Measurements from ENCODE around the gene PITX2. TPM values are rescaled to one million over a fixed set of nuclear protein-coding genes. Genes with fewer than 3 reads are reported as not detected.

PITX2 gene
- total and polyA plus RNA-seq, 2 of the 8 experiments (the other 6 are each of a cell fraction or from before 2014, with no cell fraction given): 0.09 to 0.67 TPM

DNA sequence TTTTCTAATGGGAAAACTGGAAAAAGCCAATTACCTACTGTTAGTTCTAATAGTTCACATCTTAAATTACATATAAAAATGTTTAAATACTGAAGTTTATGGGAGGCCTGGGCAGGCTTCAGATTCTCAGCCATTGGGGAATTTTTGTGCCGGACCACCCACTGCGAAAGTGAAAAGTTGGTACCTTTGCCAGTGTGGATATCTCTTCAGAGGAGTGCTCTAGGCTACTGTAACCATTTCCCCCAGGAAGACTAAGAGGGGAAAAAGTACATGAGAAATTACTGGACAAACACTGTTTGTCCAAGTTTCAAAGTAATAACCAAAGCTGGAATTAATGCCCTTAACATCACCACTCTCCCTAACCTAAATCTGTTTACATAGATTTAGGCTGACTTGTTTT, 20.8 kb downstream of the PITX2 start:
- Histone ChIP-seq H3K27ac (ENCODE audit: low read depth, low read length) (no peak overlapping the region), H2BK20ac (ENCODE audit: low read length) (no peak overlapping the region), H3K4me2 (ENCODE audit: insufficient read depth in 1 of 2, low read depth in 2 of 2, low read length in 2 of 2) (no peak overlapping the region), H4K8ac (ENCODE audit: extremely low read depth, insufficient read depth, low read length) (no peak overlapping the region), H2BK12ac (ENCODE audit: low read depth, low read length) (no peak overlapping the region), H3K14ac (ENCODE audit: insufficient read length) (no peak overlapping the region), H3K4me1 (replicated peaks in 1 of 4; ENCODE audit: control insufficient read depth in 3 of 4, insufficient read depth in 4 of 4, low read length in 3 of 4) (no peaks in the 10 kb centered on the region), H3K36me3 (ENCODE audit: control insufficient read depth in 2 of 4, insufficient read depth in 4 of 4, low read length in 3 of 4) (no peaks in the 10 kb centered on the region), H3K23ac (ENCODE audit: insufficient read length) (no peak overlapping the region), H2BK15ac (ENCODE audit: low read length) (no peak overlapping the region), H3K56ac (replicated peaks; ENCODE audit: insufficient read length, low read depth, low read length) (no peak overlapping the region), H3K4me3 (ENCODE audit: extremely low read depth in 1 of 4, insufficient read depth in 2 of 4, low read depth in 3 of 4, low read length in 4 of 4) (no peak overlapping the region), H3K9me3 (ENCODE audit: insufficient read depth in 2 of 2, low read depth in 1 of 2, low read length in 1 of 2) (no peaks in the 10 kb centered on the region), H3K4ac (replicated peaks; ENCODE audit: insufficient read length, low read depth, low read length) (no peak overlapping the region), H3K79me1 (ENCODE audit: low read depth, low read length) (no peaks in the 10 kb centered on the region), H3K9ac (replicated peaks in 1 of 4; ENCODE audit: extremely low read depth in 1 of 4, low read depth in 3 of 4, low read length in 3 of 4) (no peak overlapping the region), H2AK5ac (ENCODE audit: low read depth, low read length) (no peak overlapping the region), H4K5ac (ENCODE audit: insufficient read length, low read depth, low read length) (no peak overlapping the region), H3K23me2 (ENCODE audit: low read depth, low read length) (no peaks in the 10 kb centered on the region), H2BK120ac (replicated peaks; ENCODE audit: low read depth, low read length) (no peak overlapping the region), H3K27me3 (replicated peaks in 1 of 4; ENCODE audit: control insufficient read depth in 3 of 4, extremely low read depth in 1 of 4, insufficient read depth in 3 of 4, low read length in 3 of 4) (no peaks in the 10 kb centered on the region), H3K18ac (ENCODE audit: extremely low read depth, low read length) (no peak overlapping the region), H4K91ac (replicated peaks; ENCODE audit: insufficient read length, low read length) (no peak overlapping the region), H2BK5ac (ENCODE audit: low read depth, low read length) (no peak overlapping the region), H3K79me2 (ENCODE audit: control insufficient read depth in 1 of 2, insufficient read depth in 2 of 2, low read length in 2 of 2) (no peaks in the 10 kb centered on the region), H2AFZ (ENCODE audit: low read length) (no peak overlapping the region), H4K20me1 (replicated peaks in 1 of 2; ENCODE audit: control insufficient read depth in 1 of 2, insufficient read depth in 2 of 2, low read length in 2 of 2) (no peaks in the 10 kb centered on the region)
- FAIRE-seq (no peak), DNase-seq (ENCODE audit: low read depth in 1 of 2, low spot score in 2 of 2) (no peak)
- POLR2A ChIA-PET (ENCODE audit: partially characterized antibody): no interaction called here
- WGBS, 2 experiments (ENCODE audit: extremely low coverage in 1 of 2, insufficient coverage in 1 of 2, insufficient read length in 1 of 2, insufficient replicate concordance in 2 of 2, low coverage in 1 of 2, low lambda C conversion rate in 2 of 2, missing lambda C conversion rate in 1 of 2): 89% methylated on average over 2 of the region's 2 CpGs; no CpG with 5 or more reads in 1 of the 2 experiments
- CTCF ChIA-PET (ENCODE audit: partially characterized antibody): interaction anchor here (1.4 kb wide), 1 partner anchor 16 kb away, joined by 5 read pairs; no protein-coding TSS in a partner anchor
- TF ChIP-seq EGR1 (IDR thresholded peaks at IDR 0.05; ENCODE audit: borderline replicate concordance, low read depth, low read length) (no peak), RFX5 (IDR thresholded peaks at IDR 0.05; ENCODE audit: borderline replicate concordance, low read depth, low read length) (no peak), ATF3 (IDR thresholded peaks at IDR 0.05; ENCODE audit: insufficient read depth, low read depth, low read length) (no peak), TAF7 (optimal IDR thresholded peaks at IDR 0.05; ENCODE audit: borderline replicate concordance, low read depth, low read length) (no peak), TAF1 (IDR thresholded peaks at IDR 0.05; ENCODE audit: low read depth, low read length) (no peak), JUN (IDR thresholded peaks at IDR 0.05; ENCODE audit: low read depth, low read length) (no peak), RXRA (IDR thresholded peaks at IDR 0.05; ENCODE audit: insufficient read depth, low read depth, low read length) (no peak), MAFK (IDR thresholded peaks at IDR 0.05; ENCODE audit: low read depth, low read length) (no peak), BCL11A (IDR thresholded peaks at IDR 0.05; ENCODE audit: low read depth in 2 of 2, low read length in 2 of 2) (no peak), CTCF (IDR thresholded peaks at IDR 0.05; ENCODE audit: control extremely low read depth in 1 of 3, insufficient read depth in 1 of 3, low read depth in 1 of 3, low read length in 3 of 3) (no peak), SP4 (IDR thresholded peaks at IDR 0.05; ENCODE audit: low read length) (no peak), GTF2F1 (IDR thresholded peaks at IDR 0.05; ENCODE audit: borderline replicate concordance, low read depth, low read length) (no peak)
